GM11168 (cell line): Measurements from ENCODE around the gene C5.
"Not testable (repeated sequence)": the region's sequence is repeated elsewhere in the genome, so short reads cannot be mapped to it uniquely, and the experiment has no call there.

Source experiments
- in situ Hi-C: fragments of 300-500 bp; cut with MboI; formaldehyde crosslinking; loops from one replicate; pipeline ENCODE4 v1.12.0; 2022; ENCODE audit warnings: low sequenced_read_pairs; ENCODE audit not compliant: unreplicated experiment

C5 gene

GRCh38 chr9:120983259-120983837 is 66.7 kb downstream of the C5 start:
- in situ Hi-C loops = no loop called here

GRCh38 chr9:120982836-120983235 is 67.2 kb downstream of the C5 start:
- in situ Hi-C loops = no loop called here

- in situ Hi-C loops = no loop called here
Observed at GRCh38 chr9:120980951-120981350, 69.1 kb downstream of the C5 start.

- in situ Hi-C loops = no loop called here
Observed at GRCh38 chr9:120979797-120980196, 70.3 kb downstream of the C5 start.

- in situ Hi-C loops = no loop called here
Observed at GRCh38 chr9:120978987-120979386, 71.1 kb downstream of the C5 start.

GRCh38 chr9:120977321-120977720 is 72.8 kb downstream of the C5 start:
- in situ Hi-C loops = no loop called here

GRCh38 chr9:120974921-120975320 is 75.2 kb downstream of the C5 start:
- in situ Hi-C loops = no loop called here

GRCh38 chr9:120974181-120974580 is 75.9 kb downstream of the C5 start:
- in situ Hi-C loops = no loop called here

GRCh38 chr9:120971938-120972337 is 78.1 kb downstream of the C5 start:
- in situ Hi-C loops = no loop called here

- in situ Hi-C loops = not testable (repeated sequence)
Observed at GRCh38 chr9:120971471-120971870, 78.6 kb downstream of the C5 start.

- in situ Hi-C loops = no loop called here
Observed at GRCh38 chr9:120970244-120970643, 79.8 kb downstream of the C5 start.

- in situ Hi-C loops = no loop called here
Observed at GRCh38 chr9:120966013-120966369, 84.1 kb downstream of the C5 start.

GRCh38 chr9:120965344-120966012 is 84.6 kb downstream of the C5 start:
- in situ Hi-C loops = no loop called here

- in situ Hi-C loops = no loop called here
Observed at GRCh38 chr9:120961936-120962335, 88.1 kb downstream of the C5 start.

- in situ Hi-C loops = no loop called here
Observed at GRCh38 chr9:120960001-120960400, 90.1 kb downstream of the C5 start.

GRCh38 chr9:120956862-120957261 is 93.2 kb downstream of the C5 start:
- in situ Hi-C loops = no loop called here

GRCh38 chr9:120951960-120952618 is 98.0 kb downstream of the C5 start:
- in situ Hi-C loops = no loop called here

GRCh38 chr9:120950421-120951388 is 99.4 kb downstream of the C5 start:
- in situ Hi-C loops = no loop called here

- in situ Hi-C loops = no loop called here
Observed at GRCh38 chr9:120949290-120949689, 100.8 kb downstream of the C5 start.

- in situ Hi-C loops = no loop called here
Observed at GRCh38 chr9:120948824-120949223, 101.3 kb downstream of the C5 start.

GRCh38 chr9:120947222-120947621 is 102.9 kb downstream of the C5 start:
- in situ Hi-C loops = no loop called here
